GM12875 (cell line): ENCODE results near the gene CAPZB.

Experiments
- H3K4me3 ChIP-seq: one replicate; pipeline ENCODE4 v1.5.1; 2011; ENCODE audit warnings: low read depth, low read length, control low read depth
- CTCF ChIP-seq: IDR thresholded peaks from 2 replicates; pipeline ENCODE4 v1.5.1; 2011; ENCODE audit warnings: low read depth, mild to moderate bottlenecking, control low read depth, inconsistent platforms, low read length, moderate library complexity, borderline replicate concordance; ENCODE audit not compliant: insufficient read depth

Gene CAPZB

GRCh38 chr1:19418503-19418971, 66.8 kb downstream of the CAPZB start:
- TF ChIP-seq CTCF = no peak
- H3K4me3 ChIP-seq = no peak overlapping the region

- no peak for TF ChIP-seq CTCF
- H3K4me3 ChIP-seq = no peak overlapping the region
Observed at GRCh38 chr1:19416921-19417470, 68.3 kb downstream of the CAPZB start.

GRCh38 chr1:19416145-19416544, 69.2 kb downstream of the CAPZB start:
- no peak overlapping the region for H3K4me3 ChIP-seq
- TF ChIP-seq CTCF = no peak

GRCh38 chr1:19414515-19415121, 70.7 kb downstream of the CAPZB start:
- no peak overlapping the region for H3K4me3 ChIP-seq
- no peak for TF ChIP-seq CTCF

GRCh38 chr1:19413999-19414398, 71.3 kb downstream of the CAPZB start:
- H3K4me3 ChIP-seq = no peak overlapping the region
- TF ChIP-seq CTCF = no peak

GRCh38 chr1:19412654-19413053, 72.7 kb downstream of the CAPZB start:
- no peak for TF ChIP-seq CTCF

GRCh38 chr1:19411612-19412011, 73.7 kb downstream of the CAPZB start:
- no peak for TF ChIP-seq CTCF
- H3K4me3 ChIP-seq = no peak overlapping the region

More at GRCh38 chr1:19412654-19413053, 72.7 kb downstream of the CAPZB start:
- no peak overlapping the region for H3K4me3 ChIP-seq
